AML-193 (cell line): ENCODE results near the gene MLIP.
"Not testable (repeated sequence)": the region's sequence is repeated elsewhere in the genome, so short reads cannot be mapped to it uniquely, and the experiment has no call there.

Source experiments
- DNase-seq, 2 experiments: peaks; one replicate each; lab custom pipeline; 2025; lab: John Stamatoyannopoulos, UW

Gene MLIP

GRCh38 chr6:54111341-54112045 lies at the start of gene MLIP:
Gene MLIP (plus strand): TSS chr6:54111443. CDS start chr6:54111480, 37 bp downstream.
- DNase-seq, result no peak

GRCh38 chr6:54063228-54063539 lies 48.1 kb upstream of the MLIP start:
- no peak for DNase-seq

GRCh38 chr6:54068694-54069093 lies 42.5 kb upstream of the MLIP start:
- DNase-seq, result no peak

DNA sequence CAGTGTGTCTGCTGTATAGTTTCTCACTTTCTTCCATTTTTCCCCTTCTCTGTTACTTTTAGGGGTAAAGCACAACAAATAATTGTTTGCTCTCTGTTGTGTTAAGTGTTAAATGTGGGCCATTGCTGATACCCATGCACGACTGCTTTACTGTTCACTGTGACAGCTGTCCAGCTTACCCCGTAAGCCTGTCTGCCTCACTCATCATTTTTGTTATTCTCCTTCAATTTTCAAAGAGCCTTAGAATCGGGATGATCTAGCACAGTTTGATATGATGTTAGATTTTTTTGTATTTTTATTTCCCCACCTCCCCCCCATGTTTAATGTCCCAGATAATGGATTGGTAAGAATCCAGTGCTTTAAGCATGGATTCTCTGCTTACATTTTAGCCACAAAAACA lies 41.2 kb upstream of the MLIP start:
- no peak for DNase-seq

DNA sequence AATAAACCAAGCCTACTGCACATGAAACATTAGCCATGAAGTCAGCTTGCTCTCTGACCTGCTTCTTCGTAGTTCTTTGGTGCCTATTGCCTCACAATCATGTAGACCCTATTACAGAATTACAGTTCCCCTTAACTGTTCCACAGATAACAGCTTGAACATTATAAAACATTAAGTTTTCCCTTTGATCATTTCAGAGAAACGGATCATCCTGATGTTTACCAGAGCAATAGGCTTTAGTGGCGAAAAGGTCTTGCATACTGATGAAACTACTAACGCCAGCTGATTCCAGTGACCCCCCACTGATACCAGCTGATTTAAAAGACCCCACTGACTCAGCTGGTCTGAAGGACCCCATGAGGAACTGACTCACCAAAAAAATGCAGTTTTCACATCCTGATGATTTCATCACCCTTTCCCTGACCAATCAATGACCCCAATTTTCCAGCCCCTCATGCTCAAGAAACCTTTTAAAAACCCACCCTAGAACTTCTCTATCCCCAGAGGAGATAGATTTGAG lies 39.4 kb upstream of the MLIP start:
- DNase-seq, result no peak

- no peak for DNase-seq
Observed at GRCh38 chr6:54072635-54073313, 38.5 kb upstream of the MLIP start.

DNA sequence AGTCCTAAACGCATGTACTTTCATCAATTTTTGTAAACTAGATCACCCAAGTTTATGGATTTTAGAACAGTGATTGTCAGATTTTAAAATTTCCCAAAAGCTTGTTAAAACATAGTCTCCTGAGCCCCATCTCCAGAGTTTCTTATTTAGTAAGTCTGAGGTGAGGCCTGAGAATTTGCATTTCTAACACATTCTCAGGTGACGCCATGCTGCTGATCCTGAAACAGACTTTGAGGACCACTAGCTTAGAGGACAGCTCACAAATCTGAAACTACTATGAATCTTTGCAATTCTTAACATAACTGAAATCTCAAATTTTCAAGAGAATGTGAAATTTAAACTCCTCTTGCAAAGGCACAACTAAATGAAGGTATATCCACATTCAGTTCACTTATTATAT lies 37.8 kb upstream of the MLIP start:
- no peak for DNase-seq

GRCh38 chr6:54074109-54074508 lies 37.1 kb upstream of the MLIP start:
- DNase-seq, result no peak

DNA sequence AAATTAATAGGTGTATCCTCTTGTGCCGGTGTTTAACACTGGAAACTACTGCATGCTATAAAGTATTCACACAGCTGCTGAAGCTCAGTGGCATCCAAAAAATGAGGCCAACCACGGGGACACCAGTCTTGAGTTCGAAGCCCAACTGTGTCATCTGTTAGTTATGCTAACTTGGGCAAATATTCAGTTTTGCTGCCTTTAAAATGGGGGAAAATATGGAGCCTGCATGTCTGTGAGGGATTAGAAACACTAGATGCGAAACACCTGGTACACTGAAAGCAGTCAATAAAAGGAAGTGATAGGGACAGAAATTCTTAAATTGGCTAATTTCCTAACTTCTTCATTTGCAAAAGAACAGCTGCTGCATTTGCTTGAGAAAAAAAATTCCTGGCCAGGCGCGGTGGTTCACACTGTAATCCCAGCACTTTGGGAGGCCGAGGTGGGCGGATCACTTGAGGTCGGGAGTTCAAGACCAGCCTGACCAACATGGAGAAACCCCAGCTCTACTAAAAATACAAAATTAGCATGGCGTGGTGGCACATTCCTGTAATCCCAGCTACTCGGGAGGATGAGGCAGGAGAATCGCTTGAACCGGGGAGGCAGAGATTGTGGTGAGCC lies 36.6 kb upstream of the MLIP start:
- no peak for DNase-seq

DNA sequence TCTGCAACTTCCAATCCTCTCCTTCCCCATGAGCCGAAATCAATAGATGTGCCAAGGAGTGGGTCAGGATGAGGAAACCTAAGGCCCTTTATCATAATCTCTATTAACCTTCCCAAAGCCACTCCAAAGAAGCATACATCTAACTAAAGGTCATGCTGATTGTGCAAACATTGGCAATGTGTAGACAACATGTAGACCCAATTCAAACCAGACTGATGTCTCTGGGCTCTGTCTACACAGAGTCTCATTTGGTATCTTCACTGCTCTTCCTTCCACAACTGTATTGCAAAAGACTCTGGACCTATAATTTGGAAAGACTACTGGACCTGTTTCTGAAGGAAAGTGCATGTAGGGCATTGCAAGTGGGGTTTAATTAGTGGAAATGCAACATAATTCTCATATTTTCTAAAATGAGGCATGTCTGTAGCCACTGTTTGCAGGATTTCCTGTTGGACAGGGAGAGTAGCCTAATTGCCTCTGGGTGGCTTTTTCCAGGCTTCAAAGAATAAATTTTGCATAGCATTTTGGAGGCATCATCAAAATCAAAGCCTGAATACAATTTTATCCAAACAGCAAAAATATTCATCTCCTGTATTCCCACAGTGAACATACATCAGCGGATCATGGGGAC lies 35.0 kb upstream of the MLIP start:
- no peak for DNase-seq

DNA sequence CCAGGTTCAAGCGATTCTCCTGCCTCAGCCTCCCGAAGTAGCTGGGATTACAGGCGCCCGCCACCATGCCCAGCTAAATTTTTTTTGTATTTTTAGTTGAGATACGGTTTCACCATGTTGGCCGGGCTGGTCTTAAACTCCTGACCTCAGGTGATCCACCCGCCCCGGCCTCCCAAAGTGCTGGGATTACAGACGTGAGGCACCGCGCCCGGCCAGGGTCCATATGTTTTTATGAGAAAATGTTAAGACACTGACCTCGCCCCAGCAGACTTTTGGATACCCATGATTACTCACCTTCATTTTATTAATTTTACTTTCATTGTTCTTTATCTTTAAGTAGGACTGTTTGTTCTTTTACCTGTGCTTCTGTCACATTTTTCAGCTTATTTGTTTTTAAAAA lies 29.7 kb upstream of the MLIP start:
- DNase-seq, result not testable (repeated sequence)

GRCh38 chr6:54083287-54083686 lies 28.0 kb upstream of the MLIP start:
- no peak for DNase-seq

DNA sequence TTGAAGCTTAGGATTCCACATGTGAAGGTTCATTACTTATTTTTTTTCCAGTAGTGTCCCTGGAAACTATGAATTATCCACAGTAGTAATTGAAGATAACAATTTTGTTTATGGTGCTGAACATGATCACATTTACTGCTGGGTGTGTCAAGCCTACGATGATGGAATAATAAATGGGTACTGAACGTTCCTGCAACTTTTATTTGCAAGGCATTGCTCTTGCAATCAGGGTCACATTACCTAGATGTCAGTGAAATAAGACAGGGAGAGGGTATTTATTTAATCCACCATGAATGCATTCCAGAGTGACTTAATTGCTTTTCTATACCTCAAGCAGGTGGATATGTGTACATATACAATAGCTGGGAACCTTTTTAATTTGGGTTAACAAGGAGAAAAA lies 27.0 kb upstream of the MLIP start:
- no peak for DNase-seq

DNA sequence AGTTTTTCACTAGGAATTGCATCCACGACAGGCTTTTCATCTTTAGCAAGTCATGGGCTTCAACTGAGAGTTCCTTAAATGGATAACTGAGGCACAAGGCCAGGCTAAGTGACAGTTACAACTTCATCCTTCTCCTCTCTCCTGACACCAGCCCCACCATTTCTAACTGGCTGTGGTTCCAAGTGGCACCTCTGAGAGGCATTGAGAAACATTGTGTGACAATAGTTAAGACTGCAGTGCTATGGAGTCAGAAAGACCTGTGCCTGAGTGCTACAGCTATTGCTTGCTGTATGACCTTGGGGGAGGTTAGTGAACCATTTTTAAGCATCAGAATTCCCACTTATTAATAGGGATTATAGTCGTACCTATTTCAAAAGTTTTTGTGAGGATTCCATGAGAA lies 26.2 kb upstream of the MLIP start:
- no peak for DNase-seq

GRCh38 chr6:54085541-54085940 lies 25.7 kb upstream of the MLIP start:
- DNase-seq, result no peak

DNA sequence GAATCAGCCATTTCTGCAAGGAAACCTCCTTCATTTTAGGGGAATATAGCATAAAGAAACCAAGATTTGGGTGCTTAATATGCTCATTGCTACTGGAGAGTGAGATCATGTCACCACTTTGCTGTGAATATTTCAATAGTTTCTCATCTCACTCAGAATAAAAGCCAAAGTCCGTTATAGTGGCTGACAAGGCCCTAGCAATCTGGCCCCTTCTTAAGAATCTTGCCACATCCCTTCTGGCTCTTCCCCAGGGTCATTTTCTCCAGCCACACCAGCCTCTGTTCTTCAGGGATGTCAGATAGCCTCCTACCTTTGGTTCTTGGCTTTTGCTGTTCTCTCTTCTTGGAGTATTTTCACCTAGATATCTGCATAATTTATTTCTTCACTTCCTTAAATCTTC lies 24.8 kb upstream of the MLIP start:
- no peak for DNase-seq

DNA sequence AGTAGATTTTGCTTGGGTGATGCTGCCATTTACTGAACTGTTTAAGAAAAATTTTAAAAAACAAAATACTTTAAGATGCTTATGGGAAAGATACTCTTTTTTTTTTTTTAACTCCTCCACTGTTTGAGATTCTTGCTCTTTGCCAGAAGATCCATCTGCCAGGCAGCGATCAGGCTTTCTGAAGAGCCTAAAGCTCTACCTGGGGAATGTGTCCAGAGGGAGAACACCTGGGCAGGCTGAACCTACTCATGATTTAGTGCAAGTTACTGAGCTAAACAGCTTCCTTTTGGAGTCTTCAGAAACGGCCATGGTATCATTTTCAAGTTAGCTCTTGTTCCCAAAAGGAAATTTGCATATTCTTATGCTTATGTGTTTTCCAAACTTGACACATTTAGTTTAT lies 23.5 kb upstream of the MLIP start:
- DNase-seq, result no peak

GRCh38 chr6:54093326-54093948 lies 17.8 kb upstream of the MLIP start:
- no peak for DNase-seq

- DNase-seq, result no peak
Observed at GRCh38 chr6:54094293-54094692, 16.9 kb upstream of the MLIP start.

- no peak for DNase-seq
Observed at GRCh38 chr6:54094786-54095185, 16.5 kb upstream of the MLIP start.

GRCh38 chr6:54095723-54096122 lies 15.5 kb upstream of the MLIP start:
- DNase-seq, result no peak

GRCh38 chr6:54096811-54097210 lies 14.4 kb upstream of the MLIP start:
- DNase-seq, result peak; percentile 25 to 44
